ENCODE data around the gene MYDGF. TPM values are rescaled to one million over a fixed set of nuclear protein-coding genes. Genes with fewer than 3 reads are reported as not detected.
A peak's percentile ranks its signal among the peaks of the same experiment; 100 is the strongest.
"Not testable (repeated sequence)": the region's sequence is repeated elsewhere in the genome, so short reads cannot be mapped to it uniquely, and the experiment has no call there.

MYDGF gene
- total RNA-seq, 1 experiment from 2014 or later: 188 TPM

- Mint-ChIP-seq H3K36me3 (ENCODE audit: insufficient read depth, unreplicated experiment) (peaks cover 74% of the 10 kb centered on the region), H3K4me3 (ENCODE audit: unreplicated experiment) (peak overlapping the region; percentile 23), H3K27ac (ENCODE audit: low read depth, unreplicated experiment) (peak overlapping the region; percentile 54), H3K4me1 (ENCODE audit: insufficient read depth, unreplicated experiment) (peaks cover 30% of the 10 kb centered on the region), H3K9me3 (ENCODE audit: unreplicated experiment) (no peaks in the 10 kb centered on the region), H3K27me3 (ENCODE audit: insufficient read depth, unreplicated experiment) (no peaks in the 10 kb centered on the region)
- no TSS peak for BruUV-seq (replicated peaks)
- intact Hi-C loops (cut with micrococcal nuclease): no loop called here
- CTCF ChIA-PET: interaction anchor here (0.6 to 1.1 kb wide), 3 partner anchors 15 to 106 kb away, joined by 3 to 5 read pairs (median 3); no protein-coding TSS in a partner anchor
- TF ChIP-seq CTCF (IDR thresholded peaks at IDR 0.05; ENCODE audit: unreplicated experiment): no peak
- POLR2A ChIA-PET: interaction anchor here (0.5 to 2.8 kb wide), 2 partner anchors 22 to 26 kb away, joined by 3 to 11 read pairs; no protein-coding TSS in a partner anchor
- DNase-seq (ENCODE audit: unreplicated experiment): peak; percentile 71
These were observed 47.2 kb upstream of the MYDGF start for GRCh38 chr19:4717191-4717965.

DNA sequence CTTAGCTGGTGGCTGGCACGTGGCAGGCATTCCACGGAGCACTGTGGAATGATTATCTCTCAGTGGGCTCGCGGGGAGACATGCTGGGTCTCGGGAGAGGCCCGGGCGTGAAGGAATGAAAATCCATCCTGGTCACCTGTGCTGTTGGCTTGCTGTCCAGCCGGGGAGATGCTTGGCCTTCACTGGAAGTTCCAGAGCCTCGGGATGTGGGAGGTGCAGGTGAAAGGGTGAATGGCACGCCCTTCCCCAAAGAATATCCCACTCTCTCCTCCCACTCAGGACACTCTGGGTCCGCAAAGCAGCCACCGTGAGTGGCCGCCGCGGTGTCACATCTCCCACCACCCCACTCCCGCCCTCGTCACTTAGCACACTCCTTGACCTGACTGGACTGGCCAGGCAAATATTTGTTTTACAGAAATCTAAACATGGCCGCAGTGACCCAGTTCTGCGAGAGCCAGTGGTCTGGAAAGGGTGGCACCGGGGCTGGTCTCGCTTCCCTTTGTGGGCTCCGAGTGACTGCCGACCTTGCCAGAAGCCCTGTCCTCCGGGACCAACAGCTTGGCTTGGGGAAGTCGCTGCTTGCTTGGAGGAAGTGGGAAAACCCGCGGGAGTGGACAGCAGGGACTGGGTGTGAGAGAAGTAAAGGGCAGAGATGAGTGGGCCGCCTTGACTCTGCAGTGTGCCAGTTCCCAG is 45.5 kb upstream of the MYDGF start:
- Mint-ChIP-seq H3K27me3 (ENCODE audit: insufficient read depth, unreplicated experiment) (no peaks in the 10 kb centered on the region), H3K27ac (ENCODE audit: low read depth, unreplicated experiment) (peak overlapping the region; percentile 90), H3K4me1 (ENCODE audit: insufficient read depth, unreplicated experiment) (peaks cover 20% of the 10 kb centered on the region), H3K4me3 (ENCODE audit: unreplicated experiment) (no peak overlapping the region), H3K36me3 (ENCODE audit: insufficient read depth, unreplicated experiment) (peaks cover 86% of the 10 kb centered on the region), H3K9me3 (ENCODE audit: unreplicated experiment) (no peaks in the 10 kb centered on the region)
- no peak for TF ChIP-seq CTCF (IDR thresholded peaks at IDR 0.05; ENCODE audit: unreplicated experiment)
- POLR2A ChIA-PET: interaction anchor here (2.8 to 5.0 kb wide), 2 partner anchors 21 kb away, joined by 11 to 62 read pairs; no protein-coding TSS in a partner anchor
- intact Hi-C loops (cut with micrococcal nuclease): no loop called here
- no peak for DNase-seq (ENCODE audit: unreplicated experiment)
- CTCF ChIA-PET: interaction anchor here (0.6 to 1.3 kb wide), 2 partner anchors 16 to 96 kb away, joined by 3 to 5 read pairs; no protein-coding TSS in a partner anchor
- no TSS peak for BruUV-seq (replicated peaks)

DNA sequence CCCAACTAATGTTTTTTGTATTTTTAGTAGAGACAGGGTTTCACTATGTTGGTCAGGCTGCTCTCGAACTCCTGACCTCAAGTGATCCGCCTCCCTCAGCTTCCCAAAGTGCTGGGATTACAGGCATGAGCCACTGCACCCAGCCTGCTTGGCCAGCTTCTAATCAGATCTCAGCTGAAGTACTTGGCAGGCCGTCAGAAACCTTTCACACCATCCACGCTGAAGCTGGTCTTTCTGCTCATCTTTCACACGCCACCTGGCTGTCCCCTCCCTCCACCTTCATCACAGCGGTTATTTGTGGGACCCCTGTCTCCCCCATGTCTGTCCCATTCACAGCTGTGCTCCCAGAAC is 45.0 kb upstream of the MYDGF start:
- H3K4me1 Mint-ChIP-seq (ENCODE audit: insufficient read depth, unreplicated experiment): peaks cover 15% of the 10 kb centered on the region
- ChIA-PET POLR2A (interaction anchor here (5.0 kb wide), 1 partner anchor 20 kb away, joined by 62 read pairs; no protein-coding TSS in a partner anchor), CTCF (interaction anchor here (0.6 to 1.3 kb wide), 2 partner anchors 17 to 97 kb away, joined by 3 to 5 read pairs; no protein-coding TSS in a partner anchor)
- H3K27me3 Mint-ChIP-seq (ENCODE audit: insufficient read depth, unreplicated experiment); H3K9me3 Mint-ChIP-seq (ENCODE audit: unreplicated experiment); H3K4me3 Mint-ChIP-seq (ENCODE audit: unreplicated experiment); DNase-seq (ENCODE audit: unreplicated experiment); BruUV-seq (replicated peaks); intact Hi-C loops (cut with micrococcal nuclease): not testable (repeated sequence)
- H3K36me3 Mint-ChIP-seq (ENCODE audit: insufficient read depth, unreplicated experiment): peaks cover 82% of the 10 kb centered on the region
- H3K27ac Mint-ChIP-seq (ENCODE audit: low read depth, unreplicated experiment): peak overlapping the region; percentile 90

DNA sequence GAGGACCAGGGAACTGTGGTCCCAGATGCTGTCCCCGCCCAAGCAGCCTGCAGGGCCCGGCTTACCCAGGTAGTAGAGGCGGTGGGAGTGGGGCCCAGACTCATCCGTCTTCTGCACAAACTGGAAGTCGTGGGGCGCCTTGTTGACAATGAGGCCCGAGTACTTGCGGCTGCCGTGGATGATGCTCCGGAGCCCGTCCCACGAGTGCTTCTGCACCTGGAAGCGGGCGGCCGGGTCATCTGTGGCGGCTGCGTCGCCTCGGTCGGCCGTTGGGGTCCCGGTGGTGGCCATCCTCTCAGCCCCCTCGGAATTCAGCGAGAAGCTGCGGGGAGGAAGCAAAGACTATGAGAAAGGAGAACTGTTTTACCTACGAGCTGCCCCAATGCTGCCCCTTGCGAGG is 43.9 kb upstream of the MYDGF start:
- POLR2A ChIA-PET: interaction anchor here (0.6 to 5.0 kb wide), 9 partner anchors 8 to 255 kb away, joined by 3 to 62 read pairs (median 8); partner anchors contain the start of genes DPP9, FEM1A, KDM4B and MYDGF
- H3K4me1 Mint-ChIP-seq (ENCODE audit: insufficient read depth, unreplicated experiment): peaks cover 20% of the 10 kb centered on the region
- no TSS peak for BruUV-seq (replicated peaks)

More for the DNA sequence above, 43.9 kb upstream of the MYDGF start:
- TF ChIP-seq CTCF (IDR thresholded peaks at IDR 0.05; ENCODE audit: unreplicated experiment): no peak
- Mint-ChIP-seq H3K36me3 (ENCODE audit: insufficient read depth, unreplicated experiment) (peaks cover 81% of the 10 kb centered on the region), H3K27me3 (ENCODE audit: insufficient read depth, unreplicated experiment) (no peaks in the 10 kb centered on the region), H3K9me3 (ENCODE audit: unreplicated experiment) (no peaks in the 10 kb centered on the region), H3K4me3 (ENCODE audit: unreplicated experiment) (peak overlapping the region; percentile 70), H3K27ac (ENCODE audit: low read depth, unreplicated experiment) (peak overlapping the region; percentile 90)
- CTCF ChIA-PET: interaction anchor here (1.3 kb wide), 1 partner anchor 19 kb away, joined by 3 read pairs; no protein-coding TSS in a partner anchor
- no peak for DNase-seq (ENCODE audit: unreplicated experiment)
- intact Hi-C loops (cut with micrococcal nuclease): no loop called here
